ENCODE results near the gene PRELP. TPM values are rescaled to one million over a fixed set of nuclear protein-coding genes. Genes with fewer than 3 reads are reported as not detected.

The PRELP gene
- total RNA-seq, 1 experiment from 2014 or later: 0.07 TPM

DNA sequence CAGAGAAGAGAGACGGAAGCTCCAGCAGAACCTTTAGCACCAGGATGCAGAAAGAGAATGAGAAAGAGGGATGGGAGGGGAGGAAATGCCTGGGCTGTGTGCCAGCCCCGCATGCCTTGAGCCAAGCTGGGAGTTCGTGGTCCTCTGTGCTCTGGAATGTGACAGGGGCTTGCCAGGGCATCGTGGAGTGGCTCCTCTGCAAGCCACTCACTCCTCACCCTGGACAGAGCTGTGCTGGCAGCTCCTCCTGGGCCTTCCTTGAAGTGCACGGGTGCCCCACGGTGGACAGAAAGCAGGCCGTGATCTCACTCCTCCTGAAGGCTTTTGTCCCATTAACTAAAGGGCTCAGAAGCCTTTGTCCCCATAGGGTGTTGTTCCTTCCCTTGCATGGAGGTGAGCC, 34.8 kb upstream of the PRELP start:
- Histone ChIP-seq H3K18ac (ENCODE audit: insufficient read length, low read depth, low read length) (no peak overlapping the region), H4K20me1 (ENCODE audit: control insufficient read depth, insufficient read depth, insufficient read length) (no peaks in the 10 kb centered on the region), H3K14ac (ENCODE audit: insufficient read depth, low read length) (no peak overlapping the region), H3K56ac (ENCODE audit: insufficient read length, low read depth, low read length) (no peak overlapping the region), H3K23me2 (ENCODE audit: insufficient read length, low read depth, low read length, poor library complexity, severe bottlenecking) (no peaks in the 10 kb centered on the region), H3T11ph (ENCODE audit: low read length) (no peak overlapping the region), H2BK20ac (ENCODE audit: low read depth, low read length, poor library complexity, severe bottlenecking) (no peak overlapping the region), H3K4me2 (ENCODE audit: insufficient read depth, insufficient read length, low read length) (no peak overlapping the region), H2BK5ac (ENCODE audit: insufficient read length, low read length) (no peak overlapping the region), H3K4ac (ENCODE audit: low read depth, low read length) (no peak overlapping the region), H2AFZ (ENCODE audit: low read length) (no peak overlapping the region), H2BK12ac (ENCODE audit: insufficient read length, low read depth, low read length) (no peak overlapping the region), H4K8ac (replicated peaks; ENCODE audit: insufficient read length, low read depth, low read length) (no peak overlapping the region), H3K27me3 (ENCODE audit: insufficient read depth, low read length) (no peaks in the 10 kb centered on the region), H3K9ac (ENCODE audit: extremely low read depth, insufficient read length, low read length) (no peak overlapping the region), H4K5ac (ENCODE audit: insufficient read length, low read depth, low read length) (no peak overlapping the region), H2BK120ac (ENCODE audit: low read depth, low read length, poor library complexity, severe bottlenecking) (no peak overlapping the region), H3K23ac (ENCODE audit: insufficient read length, low read depth, low read length) (no peak overlapping the region), H4K91ac (ENCODE audit: insufficient read length, low read depth, low read length) (no peak overlapping the region), H3K9me3 (ENCODE audit: control insufficient read depth, low read depth, low read length) (peaks cover 6% of the 10 kb centered on the region), H3K4me1 (ENCODE audit: insufficient read depth, low read length) (peaks cover 6% of the 10 kb centered on the region; the same call in 1 of the 2 replicates), H2AK5ac (ENCODE audit: insufficient read length, low read length) (no peak overlapping the region), H2BK15ac (ENCODE audit: low read depth, low read length) (no peak overlapping the region), H3K79me2 (ENCODE audit: insufficient read depth, low read length) (no peaks in the 10 kb centered on the region), H3K79me1 (ENCODE audit: insufficient read depth, low read depth, low read length, poor library complexity, severe bottlenecking) (no peaks in the 10 kb centered on the region), H3K27ac (ENCODE audit: insufficient read length, low read depth, low read length) (no peak overlapping the region)
- H3K36me3 Mint-ChIP-seq (ENCODE audit: insufficient read depth in 1 of 3, low read depth in 3 of 3): peaks cover 3 to 8% (median 3%) of the 10 kb centered on the region in 3 experiments; a peak in 6 of 7 replicates
- peak; percentile 43; the same call in 1 of the 3 replicates for TF ChIP-seq CTCF (conservative IDR thresholded peaks at IDR 0.05)
- peaks cover 14 to 17% of the 10 kb centered on the region in 2 experiments for H3K4me1 Mint-ChIP-seq
- H3K4me3 Mint-ChIP-seq: no peak overlapping the region
- WGBS (ENCODE audit: extremely low coverage, insufficient read length, low lambda C conversion rate): no CpG with 5 or more reads among the region's 7 CpGs
- H3K9me3 Mint-ChIP-seq: peaks cover 8 to 12% of the 10 kb centered on the region in 2 experiments; a peak in 4 of 5 replicates
- peak; percentile 47 for DNase-seq
- H3K27ac Mint-ChIP-seq: no peak overlapping the region
- peaks cover 20% of the 10 kb centered on the region for H3K27me3 Mint-ChIP-seq (ENCODE audit: low read depth)

All from H9 (cell line).